MM.1S (cell line): Measurements from ENCODE around the gene COMT.

ENCODE experiments used
- DNase-seq: peaks from one replicate; pipeline ENCODE4 v3.0.0-alpha.2; 2015
- H2AFZ ChIP-seq: fragments of 300-600 bp; sonication (generic); 2 replicates; pipeline ENCODE4 v1.6.0; 2016; ENCODE audit warnings: antibody characterized with exemption, low read length
- H3F3A ChIP-seq: fragments of 300-600 bp; sonication (generic); 2 replicates; pipeline ENCODE4 v1.6.1; 2016; ENCODE audit warnings: mild to moderate bottlenecking, antibody characterized with exemption, low read length, moderate library complexity, mixed read lengths; ENCODE audit not compliant: insufficient read depth
- H3K27ac ChIP-seq: fragments of 300-600 bp; sonication (generic); 2 replicates; pipeline ENCODE4 v1.5.1; 2016; ENCODE audit warnings: mild to moderate bottlenecking, low read length
- H3K27me3 ChIP-seq: fragments of 300-600 bp; sonication (generic); replicated peaks from 2 replicates; pipeline ENCODE4 v1.6.0; 2016; ENCODE audit warnings: low read length; ENCODE audit not compliant: insufficient read depth
- H3K36me3 ChIP-seq: fragments of 300-600 bp; sonication (generic); replicated peaks from 2 replicates; pipeline ENCODE4 v1.6.1; 2016; ENCODE audit warnings: mild to moderate bottlenecking, low read length, mixed read lengths; ENCODE audit not compliant: insufficient read depth
- H3K4me1 ChIP-seq: fragments of 300-600 bp; sonication (generic); 2 replicates; pipeline ENCODE4 v1.6.1; 2016; ENCODE audit warnings: low read length, mixed read lengths
- H3K4me2 ChIP-seq: fragments of 300-600 bp; sonication (generic); 2 replicates; pipeline ENCODE4 v1.6.0; 2016; ENCODE audit warnings: low read depth, low read length
- H3K4me3 ChIP-seq: fragments of 300-600 bp; sonication (generic); 2 replicates; pipeline ENCODE4 v1.5.1; 2016; ENCODE audit warnings: low read length, mixed read lengths
- H3K79me2 ChIP-seq: fragments of 300-600 bp; sonication (generic); 2 replicates; pipeline ENCODE4 v1.6.1; 2016; ENCODE audit warnings: mixed run types, low read length, mixed read lengths
- H3K9ac ChIP-seq: fragments of 300-600 bp; sonication (generic); 2 replicates; pipeline ENCODE4 v1.6.1; 2016; ENCODE audit warnings: low read length, mixed read lengths
- H3K9me2 ChIP-seq: fragments of 300-600 bp; sonication (generic); replicated peaks from 2 replicates; pipeline ENCODE4 v1.6.1; 2016; ENCODE audit warnings: mild to moderate bottlenecking, low read length, mixed read lengths; ENCODE audit not compliant: insufficient read depth
- H3K9me3 ChIP-seq: fragments of 300-600 bp; sonication (generic); replicated peaks from 2 replicates; pipeline ENCODE4 v1.6.1; 2016; ENCODE audit warnings: mild to moderate bottlenecking, low read length, mixed read lengths; ENCODE audit not compliant: insufficient read depth
- H4K20me1 ChIP-seq: fragments of 300-600 bp; sonication (generic); 2 replicates; pipeline ENCODE4 v1.6.1; 2016; ENCODE audit warnings: mild to moderate bottlenecking, low read length, moderate library complexity, mixed read lengths; ENCODE audit not compliant: insufficient read depth
- EZH2 ChIP-seq: fragments of 300-600 bp; sonication (generic); optimal IDR thresholded peaks from 2 replicates; pipeline ENCODE3; 2017; ENCODE audit warnings: low read depth, mild to moderate bottlenecking, antibody characterized with exemption, low read length, mixed read lengths
- EZH2phosphoT487 ChIP-seq: fragments of 300-600 bp; sonication (generic); IDR thresholded peaks from 2 replicates; pipeline ENCODE4 v1.6.1; 2018; ENCODE audit warnings: antibody characterized with exemption, low read length
- TF ChIP-seq, protein P1 (sequence below): fragments of 300-600 bp; sonication (generic); IDR thresholded peaks from 2 replicates; pipeline ENCODE4 v1.5.1; 2016; ENCODE audit warnings: antibody characterized with exemption, low read length, mixed read lengths

The COMT gene

DNA sequence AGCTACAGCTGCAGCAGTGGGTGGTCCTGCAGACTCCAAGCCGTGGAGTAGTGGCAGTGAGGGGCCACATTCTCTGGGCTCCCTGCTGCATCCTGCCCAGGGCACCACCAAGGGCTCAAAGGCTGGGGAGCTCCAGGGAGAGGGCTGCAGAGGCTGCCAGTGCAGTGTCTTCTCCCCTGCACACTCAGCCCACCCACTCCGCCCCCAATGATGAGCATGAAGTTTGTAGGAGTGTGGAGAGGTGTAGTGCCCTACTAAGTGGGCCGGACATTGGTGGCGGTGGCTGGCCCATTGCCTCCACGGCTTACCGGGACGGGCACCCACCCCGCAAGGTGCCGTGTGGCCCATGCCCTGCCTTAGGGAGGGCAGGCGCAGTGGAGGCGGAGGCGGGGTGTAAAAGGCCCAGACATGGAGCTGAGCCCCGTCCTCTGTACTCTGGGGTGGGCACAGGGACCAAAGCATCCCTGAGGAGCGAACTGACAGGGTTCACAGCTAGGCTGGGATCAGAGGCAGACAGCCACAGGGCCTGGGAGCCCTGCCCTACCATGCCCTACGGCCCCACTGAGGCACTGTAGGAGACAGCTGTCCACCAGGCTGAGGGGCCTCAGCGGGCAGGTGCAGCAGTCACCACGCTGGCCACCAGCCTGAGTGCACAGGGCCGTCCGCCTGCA lies 56.1 kb downstream of the COMT start:
- Histone ChIP-seq H2AFZ (no peak overlapping the region), H3K4me2 (no peak overlapping the region), H3K9me3 (no peaks in the 10 kb centered on the region), H4K20me1 (no peaks in the 10 kb centered on the region), H3K27ac (no peak overlapping the region), H3F3A (no peaks in the 10 kb centered on the region), H3K79me2 (no peaks in the 10 kb centered on the region), H3K27me3 (peaks cover 82% of the 10 kb centered on the region), H3K9ac (no peak overlapping the region), H3K36me3 (no peaks in the 10 kb centered on the region), H3K4me1 (no peaks in the 10 kb centered on the region), H3K4me3 (no peak overlapping the region), H3K9me2 (no peaks in the 10 kb centered on the region)
- DNase-seq: no peak
- TF ChIP-seq EZH2 (no peak), EZH2phosphoT487 (no peak)
- TF ChIP-seq, protein P1, sequence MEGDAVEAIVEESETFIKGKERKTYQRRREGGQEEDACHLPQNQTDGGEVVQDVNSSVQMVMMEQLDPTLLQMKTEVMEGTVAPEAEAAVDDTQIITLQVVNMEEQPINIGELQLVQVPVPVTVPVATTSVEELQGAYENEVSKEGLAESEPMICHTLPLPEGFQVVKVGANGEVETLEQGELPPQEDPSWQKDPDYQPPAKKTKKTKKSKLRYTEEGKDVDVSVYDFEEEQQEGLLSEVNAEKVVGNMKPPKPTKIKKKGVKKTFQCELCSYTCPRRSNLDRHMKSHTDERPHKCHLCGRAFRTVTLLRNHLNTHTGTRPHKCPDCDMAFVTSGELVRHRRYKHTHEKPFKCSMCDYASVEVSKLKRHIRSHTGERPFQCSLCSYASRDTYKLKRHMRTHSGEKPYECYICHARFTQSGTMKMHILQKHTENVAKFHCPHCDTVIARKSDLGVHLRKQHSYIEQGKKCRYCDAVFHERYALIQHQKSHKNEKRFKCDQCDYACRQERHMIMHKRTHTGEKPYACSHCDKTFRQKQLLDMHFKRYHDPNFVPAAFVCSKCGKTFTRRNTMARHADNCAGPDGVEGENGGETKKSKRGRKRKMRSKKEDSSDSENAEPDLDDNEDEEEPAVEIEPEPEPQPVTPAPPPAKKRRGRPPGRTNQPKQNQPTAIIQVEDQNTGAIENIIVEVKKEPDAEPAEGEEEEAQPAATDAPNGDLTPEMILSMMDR: no peak

DNA sequence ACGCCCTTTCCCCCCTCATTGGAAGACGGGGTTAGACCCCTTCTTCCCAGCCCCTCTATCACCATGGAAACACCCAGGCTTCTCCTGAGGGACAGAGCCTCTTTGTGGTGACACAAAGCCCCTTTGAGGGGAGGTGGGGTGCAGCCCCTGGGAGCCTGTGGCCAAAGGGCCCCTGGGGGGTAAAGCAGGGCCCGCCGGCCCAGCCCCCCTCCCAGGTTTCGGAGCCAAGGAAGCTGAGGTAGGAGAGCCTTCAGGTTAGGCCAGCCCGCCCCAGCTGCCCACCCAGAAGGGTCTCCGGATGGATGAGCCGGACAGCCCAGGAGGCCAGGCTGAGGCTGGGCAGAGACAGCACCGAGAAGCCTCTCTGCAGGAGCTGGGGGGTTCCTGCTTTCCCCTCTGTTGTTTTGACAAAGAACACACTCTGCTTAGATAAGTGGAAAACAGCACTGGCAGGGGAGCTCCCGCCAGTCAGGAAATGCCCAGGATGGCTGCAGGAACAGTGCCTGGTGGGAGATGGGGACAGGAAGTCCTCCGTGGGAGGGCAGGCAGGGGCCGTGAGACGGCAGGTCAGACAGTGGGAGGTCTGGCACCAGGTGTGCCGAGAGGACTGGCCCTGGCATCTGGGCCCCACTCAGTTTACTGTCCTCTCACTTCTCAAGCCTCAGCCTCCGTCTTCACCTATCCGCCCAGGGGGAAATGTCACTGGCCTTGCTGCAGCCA lies 56.8 kb downstream of the COMT start:
- Histone ChIP-seq H3K4me2 (no peak overlapping the region), H3K79me2 (no peaks in the 10 kb centered on the region), H3K9me2 (no peaks in the 10 kb centered on the region), H3K36me3 (no peaks in the 10 kb centered on the region), H3K4me1 (no peaks in the 10 kb centered on the region), H3K4me3 (no peak overlapping the region), H3F3A (no peaks in the 10 kb centered on the region), H2AFZ (no peak overlapping the region), H3K27me3 (peaks cover 84% of the 10 kb centered on the region), H4K20me1 (no peaks in the 10 kb centered on the region), H3K27ac (no peak overlapping the region), H3K9ac (no peak overlapping the region), H3K9me3 (no peaks in the 10 kb centered on the region)
- no peak for DNase-seq
- TF ChIP-seq, protein P1: no peak
- TF ChIP-seq EZH2phosphoT487: no peak
- TF ChIP-seq EZH2: no peak

DNA sequence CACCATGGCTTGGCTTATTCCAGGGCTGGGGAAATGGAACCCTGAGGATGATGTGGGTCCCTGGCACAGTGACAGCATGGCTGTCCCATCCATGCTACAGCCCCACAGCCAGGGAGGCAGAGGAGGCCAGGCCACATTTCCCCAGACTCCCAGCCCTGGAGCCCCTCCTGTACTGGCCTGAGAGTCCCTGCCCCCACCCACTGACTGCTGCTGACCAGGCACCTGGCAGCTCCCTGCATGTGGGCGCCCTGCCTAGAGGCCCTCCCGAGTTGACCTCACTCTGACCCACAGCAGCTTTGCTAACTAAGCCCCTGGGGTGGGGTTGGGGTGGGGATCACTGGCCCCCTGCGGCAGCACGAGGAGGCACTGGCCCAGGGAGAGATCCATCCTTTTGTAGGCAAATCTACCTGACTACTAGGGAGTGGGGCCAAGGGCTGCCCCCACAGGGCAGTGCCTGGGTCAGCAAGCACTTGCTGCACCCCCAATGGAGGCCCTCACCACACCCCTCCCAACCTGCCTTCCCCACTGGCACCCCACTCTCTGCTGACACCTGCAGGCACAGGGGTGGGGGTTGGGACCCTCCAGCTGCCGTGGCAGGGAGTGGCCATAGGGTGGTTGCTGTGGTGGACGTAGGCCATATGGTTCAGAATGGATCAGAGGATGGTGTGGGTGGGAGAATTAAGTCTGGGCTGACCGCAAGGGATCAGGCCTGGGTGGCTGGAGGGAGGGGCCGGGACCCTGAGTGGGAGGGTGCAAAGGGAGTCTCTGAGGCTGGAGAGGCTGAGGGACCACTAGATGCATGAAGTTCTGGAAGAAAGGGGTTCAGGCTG lies 57.6 kb downstream of the COMT start:
- Histone ChIP-seq H3K27me3 (peaks cover 84% of the 10 kb centered on the region), H3K4me2 (no peak overlapping the region), H3K9me2 (no peaks in the 10 kb centered on the region), H3K79me2 (no peaks in the 10 kb centered on the region), H3K27ac (no peak overlapping the region), H3K9me3 (no peaks in the 10 kb centered on the region), H3K4me3 (no peak overlapping the region), H3K9ac (no peak overlapping the region), H3K36me3 (no peaks in the 10 kb centered on the region), H2AFZ (no peak overlapping the region), H3K4me1 (no peaks in the 10 kb centered on the region), H3F3A (no peaks in the 10 kb centered on the region), H4K20me1 (no peaks in the 10 kb centered on the region)
- no peak for DNase-seq
- TF ChIP-seq EZH2phosphoT487 (no peak), EZH2 (no peak)
- TF ChIP-seq, protein P1: no peak
